Stimulated activated CD8-positive, alpha-beta memory T cell treated with anti-CD3 and anti-CD28 coated beads, Interleukin-2, amount 100 ng/mL, for 1 hour (primary cell): Measurements from ENCODE around the gene IL1RAPL1.
"Not testable (repeated sequence)": the region's sequence is repeated elsewhere in the genome, so short reads cannot be mapped to it uniquely, and the experiment has no call there.

Experiments used
- DNase-seq, 2 donors: peaks; one replicate each; pipeline ENCODE4 v3.0.0-alpha.2; 2020; ENCODE audit warnings: low read depth in 2 of 2

IL1RAPL1 gene

GRCh38 chrX:29269390-29269789 is 682.1 kb downstream of the IL1RAPL1 start:
- no peak for DNase-seq

- no peak for DNase-seq
Observed at GRCh38 chrX:29274517-29274916, 687.3 kb downstream of the IL1RAPL1 start.

GRCh38 chrX:29275928-29276327 is 688.7 kb downstream of the IL1RAPL1 start:
- no peak for DNase-seq

- no peak for DNase-seq
Observed at GRCh38 chrX:29281078-29281742, 694.0 kb downstream of the IL1RAPL1 start.

GRCh38 chrX:29285664-29286063 is 698.4 kb downstream of the IL1RAPL1 start:
- no peak for DNase-seq

- DNase-seq: no peak
Observed at GRCh38 chrX:29295987-29296680, 708.9 kb downstream of the IL1RAPL1 start.

GRCh38 chrX:29297171-29297800 is 710.0 kb downstream of the IL1RAPL1 start:
- no peak for DNase-seq

GRCh38 chrX:29299684-29300083 is 712.4 kb downstream of the IL1RAPL1 start:
- no peak for DNase-seq

- no peak for DNase-seq
Observed at GRCh38 chrX:29308726-29309125, 721.5 kb downstream of the IL1RAPL1 start.

- DNase-seq: no peak
Observed at GRCh38 chrX:29315931-29316330, 728.7 kb downstream of the IL1RAPL1 start.

GRCh38 chrX:29318012-29318411 is 730.8 kb downstream of the IL1RAPL1 start:
- DNase-seq: no peak

GRCh38 chrX:29332429-29332828 is 745.2 kb downstream of the IL1RAPL1 start:
- not testable (repeated sequence) for DNase-seq

GRCh38 chrX:29333091-29333490 is 745.8 kb downstream of the IL1RAPL1 start:
- DNase-seq: not testable (repeated sequence)

GRCh38 chrX:29348288-29348687 is 761.0 kb downstream of the IL1RAPL1 start:
- DNase-seq: no peak

- no peak for DNase-seq
Observed at GRCh38 chrX:29359276-29359675, 772.0 kb downstream of the IL1RAPL1 start.

- DNase-seq: not testable (repeated sequence)
Observed at GRCh38 chrX:29374765-29375164, 787.5 kb downstream of the IL1RAPL1 start.

- no peak for DNase-seq
Observed at GRCh38 chrX:29376584-29376983, 789.3 kb downstream of the IL1RAPL1 start.

- no peak for DNase-seq
Observed at GRCh38 chrX:29382811-29383210, 795.6 kb downstream of the IL1RAPL1 start.

- DNase-seq: no peak
Observed at GRCh38 chrX:29388509-29388908, 801.3 kb downstream of the IL1RAPL1 start.

- no peak for DNase-seq
Observed at GRCh38 chrX:29397506-29397905, 810.3 kb downstream of the IL1RAPL1 start.

GRCh38 chrX:29407357-29407756 is 820.1 kb downstream of the IL1RAPL1 start:
- DNase-seq: no peak

GRCh38 chrX:29419774-29420553 is 832.7 kb downstream of the IL1RAPL1 start:
- DNase-seq: no peak
